ENCODE results near the gene FFAR1.

FFAR1 gene

GRCh38 chr19:35395382-35396199 lies 47.9 kb downstream of the FFAR1 start:
- Histone ChIP-seq H3K27ac (no peak overlapping the region), H3K4me3 (ENCODE audit: low read depth in 1 of 2, low read length in 1 of 2) (no peak overlapping the region), H3K4me1 (ENCODE audit: control insufficient read depth in 1 of 2, insufficient read depth in 1 of 2, low read depth in 1 of 2, low read length in 1 of 2) (no peaks in the 10 kb centered on the region), H3K36me3 (no peaks in the 10 kb centered on the region), H3K9me3 (no peaks in the 10 kb centered on the region), H3K27me3 (no peaks in the 10 kb centered on the region)
- TF ChIP-seq CTCF (IDR thresholded peaks at IDR 0.05), result no peak

- H3K36me3 ChIP-seq, result no peaks in the 10 kb centered on the region
Measured at GRCh38 chr19:35396240-35396885, 48.7 kb downstream of the FFAR1 start.

GRCh38 chr19:35397064-35397463 lies 49.4 kb downstream of the FFAR1 start:
- no peak overlapping the region for H3K4me3 ChIP-seq (ENCODE audit: low read depth in 1 of 2, low read length in 1 of 2)
- H3K4me1 ChIP-seq (ENCODE audit: control insufficient read depth in 1 of 2, insufficient read depth in 1 of 2, low read depth in 1 of 2, low read length in 1 of 2), result no peaks in the 10 kb centered on the region
- no peaks in the 10 kb centered on the region for H3K9me3 ChIP-seq
- no peak overlapping the region for H3K27ac ChIP-seq
- H3K27me3 ChIP-seq, result no peaks in the 10 kb centered on the region
- H3K36me3 ChIP-seq, result no peaks in the 10 kb centered on the region
- TF ChIP-seq CTCF (IDR thresholded peaks at IDR 0.05), result no peak

More at GRCh38 chr19:35396240-35396885, 48.7 kb downstream of the FFAR1 start:
- Histone ChIP-seq H3K27me3 (no peaks in the 10 kb centered on the region), H3K4me3 (ENCODE audit: low read depth in 1 of 2, low read length in 1 of 2) (no peak overlapping the region), H3K4me1 (ENCODE audit: control insufficient read depth in 1 of 2, insufficient read depth in 1 of 2, low read depth in 1 of 2, low read length in 1 of 2) (no peaks in the 10 kb centered on the region), H3K27ac (no peak overlapping the region), H3K9me3 (no peaks in the 10 kb centered on the region)
- no peak for TF ChIP-seq CTCF (IDR thresholded peaks at IDR 0.05)

Measured in neutrophil (primary cell).